Peyer's patch (tissue), 4 donors: ENCODE results near the gene SGTA.

Experiments
- CTCF ChIP-seq, 6 experiments: fragments of 450-650 bp in 4 of 6; fragments of 200-600 bp in 2 of 6; sonication (generic) in 1 of 6; IDR thresholded peaks; one replicate each; pipeline ENCODE4 v1.5.1; 2017 to 2019; ENCODE audit warnings: antibody characterized with exemption in 6 of 6, mild to moderate bottlenecking in 3 of 6, moderate library complexity in 1 of 6
- POLR2A ChIP-seq, 2 donors: fragments of 450-650 bp; IDR thresholded peaks; one replicate each; pipeline ENCODE4 v1.5.1; 2017; ENCODE audit warnings: antibody characterized with exemption in 2 of 2, mild to moderate bottlenecking in 2 of 2, moderate library complexity in 2 of 2

GRCh38 chr19:2797280-2797679, 14.2 kb upstream of the SGTA start:
- TF ChIP-seq POLR2A (IDR thresholded peaks at IDR 0.05) (no peak), CTCF (IDR thresholded peaks at IDR 0.05) (no peak)
